HL-60 (cell line): ENCODE measurements around the gene LRRC4C.

Experiments used
- DNase-seq, 2 experiments: peaks; one replicate each; pipeline ENCODE4 v3.0.0-alpha.2; 2010 to 2020; ENCODE audit warnings: low read depth in 1 of 2, low spot score in 1 of 2
- H3K27ac ChIP-seq: fragments of 250-450 bp; sonication (Bioruptor Pico); replicated peaks from 2 replicates; pipeline ENCODE4 v1.5.1; 2020; ENCODE audit warnings: mild to moderate bottlenecking, moderate library complexity
- H3K27me3 ChIP-seq: fragments of 250-450 bp; sonication (Bioruptor Pico); 2 replicates; pipeline ENCODE4 v1.5.1; 2021; ENCODE audit warnings: mild to moderate bottlenecking, moderate library complexity; ENCODE audit not compliant: insufficient read depth, poor library complexity, severe bottlenecking
- H3K4me3 ChIP-seq: replicated peaks from 2 replicates; pipeline ENCODE4 v1.5.1; 2011; ENCODE audit warnings: mild to moderate bottlenecking, control low read depth, low read length; ENCODE audit not compliant: insufficient read depth
- GABPA ChIP-seq: IDR thresholded peaks from 2 replicates; pipeline ENCODE4 v1.6.1; 2012; ENCODE audit warnings: low read depth
- POLR2AphosphoS5 ChIP-seq: IDR thresholded peaks from 2 replicates; pipeline ENCODE4 v1.6.1; 2012; ENCODE audit warnings: low read depth
- SPI1 ChIP-seq: IDR thresholded peaks from 2 replicates; pipeline ENCODE4 v1.6.1; 2012; ENCODE audit warnings: low read depth, mild to moderate bottlenecking, borderline replicate concordance
- TF ChIP-seq, protein P1 (sequence below): IDR thresholded peaks from one replicate; pipeline ENCODE4 v1.5.1; 2011; ENCODE audit warnings: low read length, control low read depth, inconsistent platforms; ENCODE audit not compliant: insufficient read depth
- TF ChIP-seq, protein P2 (sequence below): IDR thresholded peaks from 2 replicates; pipeline ENCODE4 v1.6.1; 2012; ENCODE audit warnings: low read depth; ENCODE audit not compliant: insufficient replicate concordance

LRRC4C gene

DNA sequence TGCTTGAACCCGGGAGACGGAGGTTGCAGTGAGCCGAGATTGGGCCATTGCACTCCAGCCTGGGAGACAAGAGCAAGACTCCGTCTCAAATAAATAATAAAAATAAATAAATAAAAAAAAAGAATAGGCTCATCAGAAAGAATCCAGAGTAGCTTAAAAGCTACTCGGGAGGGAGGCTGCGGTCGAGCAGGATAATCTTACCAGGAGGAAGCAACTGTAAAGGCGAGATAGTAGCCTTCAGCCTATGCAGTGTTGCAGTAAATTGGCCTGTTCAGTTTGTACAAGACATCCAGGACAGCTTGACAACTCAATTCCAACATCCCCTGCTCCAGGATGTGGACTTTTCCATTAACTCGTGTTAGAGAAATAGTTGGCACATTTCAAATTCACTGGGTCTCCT, 1164.7 kb downstream of the LRRC4C start:
- Histone ChIP-seq H3K27me3 (peaks cover 5% of the 10 kb centered on the region), H3K4me3 (no peak overlapping the region), H3K27ac (no peak overlapping the region)
- TF ChIP-seq, protein P1, sequence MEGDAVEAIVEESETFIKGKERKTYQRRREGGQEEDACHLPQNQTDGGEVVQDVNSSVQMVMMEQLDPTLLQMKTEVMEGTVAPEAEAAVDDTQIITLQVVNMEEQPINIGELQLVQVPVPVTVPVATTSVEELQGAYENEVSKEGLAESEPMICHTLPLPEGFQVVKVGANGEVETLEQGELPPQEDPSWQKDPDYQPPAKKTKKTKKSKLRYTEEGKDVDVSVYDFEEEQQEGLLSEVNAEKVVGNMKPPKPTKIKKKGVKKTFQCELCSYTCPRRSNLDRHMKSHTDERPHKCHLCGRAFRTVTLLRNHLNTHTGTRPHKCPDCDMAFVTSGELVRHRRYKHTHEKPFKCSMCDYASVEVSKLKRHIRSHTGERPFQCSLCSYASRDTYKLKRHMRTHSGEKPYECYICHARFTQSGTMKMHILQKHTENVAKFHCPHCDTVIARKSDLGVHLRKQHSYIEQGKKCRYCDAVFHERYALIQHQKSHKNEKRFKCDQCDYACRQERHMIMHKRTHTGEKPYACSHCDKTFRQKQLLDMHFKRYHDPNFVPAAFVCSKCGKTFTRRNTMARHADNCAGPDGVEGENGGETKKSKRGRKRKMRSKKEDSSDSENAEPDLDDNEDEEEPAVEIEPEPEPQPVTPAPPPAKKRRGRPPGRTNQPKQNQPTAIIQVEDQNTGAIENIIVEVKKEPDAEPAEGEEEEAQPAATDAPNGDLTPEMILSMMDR: no peak
- no peak for DNase-seq

DNA sequence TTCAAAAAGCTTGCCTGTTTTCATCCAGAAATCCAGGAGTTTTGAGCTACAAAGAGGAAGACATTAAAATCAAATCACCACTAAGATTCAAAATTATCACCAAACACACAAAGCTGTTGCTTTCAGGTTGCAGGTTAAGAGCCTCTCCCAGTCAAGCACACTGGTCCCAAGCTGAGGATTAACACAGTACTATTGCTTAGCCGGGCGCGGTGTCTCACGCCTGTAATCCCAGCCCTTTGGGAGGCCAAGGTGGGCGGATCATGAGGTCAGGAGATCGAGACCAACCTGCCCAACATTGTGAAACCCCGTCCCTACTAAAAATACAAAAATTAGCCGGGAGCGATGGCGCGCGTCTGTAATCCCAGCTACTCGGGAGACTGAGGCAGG, 1165.1 kb downstream of the LRRC4C start:
- no peak overlapping the region for H3K4me3 ChIP-seq
- no peak for TF ChIP-seq GABPA
- TF ChIP-seq SPI1: no peak
- no peak for TF ChIP-seq POLR2AphosphoS5
- TF ChIP-seq, protein P2, sequence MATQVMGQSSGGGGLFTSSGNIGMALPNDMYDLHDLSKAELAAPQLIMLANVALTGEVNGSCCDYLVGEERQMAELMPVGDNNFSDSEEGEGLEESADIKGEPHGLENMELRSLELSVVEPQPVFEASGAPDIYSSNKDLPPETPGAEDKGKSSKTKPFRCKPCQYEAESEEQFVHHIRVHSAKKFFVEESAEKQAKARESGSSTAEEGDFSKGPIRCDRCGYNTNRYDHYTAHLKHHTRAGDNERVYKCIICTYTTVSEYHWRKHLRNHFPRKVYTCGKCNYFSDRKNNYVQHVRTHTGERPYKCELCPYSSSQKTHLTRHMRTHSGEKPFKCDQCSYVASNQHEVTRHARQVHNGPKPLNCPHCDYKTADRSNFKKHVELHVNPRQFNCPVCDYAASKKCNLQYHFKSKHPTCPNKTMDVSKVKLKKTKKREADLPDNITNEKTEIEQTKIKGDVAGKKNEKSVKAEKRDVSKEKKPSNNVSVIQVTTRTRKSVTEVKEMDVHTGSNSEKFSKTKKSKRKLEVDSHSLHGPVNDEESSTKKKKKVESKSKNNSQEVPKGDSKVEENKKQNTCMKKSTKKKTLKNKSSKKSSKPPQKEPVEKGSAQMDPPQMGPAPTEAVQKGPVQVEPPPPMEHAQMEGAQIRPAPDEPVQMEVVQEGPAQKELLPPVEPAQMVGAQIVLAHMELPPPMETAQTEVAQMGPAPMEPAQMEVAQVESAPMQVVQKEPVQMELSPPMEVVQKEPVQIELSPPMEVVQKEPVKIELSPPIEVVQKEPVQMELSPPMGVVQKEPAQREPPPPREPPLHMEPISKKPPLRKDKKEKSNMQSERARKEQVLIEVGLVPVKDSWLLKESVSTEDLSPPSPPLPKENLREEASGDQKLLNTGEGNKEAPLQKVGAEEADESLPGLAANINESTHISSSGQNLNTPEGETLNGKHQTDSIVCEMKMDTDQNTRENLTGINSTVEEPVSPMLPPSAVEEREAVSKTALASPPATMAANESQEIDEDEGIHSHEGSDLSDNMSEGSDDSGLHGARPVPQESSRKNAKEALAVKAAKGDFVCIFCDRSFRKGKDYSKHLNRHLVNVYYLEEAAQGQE: no peak
- TF ChIP-seq, protein P1: no peak
- peaks cover 5% of the 10 kb centered on the region for H3K27me3 ChIP-seq
- H3K27ac ChIP-seq: no peak overlapping the region
- DNase-seq: no peak

DNA sequence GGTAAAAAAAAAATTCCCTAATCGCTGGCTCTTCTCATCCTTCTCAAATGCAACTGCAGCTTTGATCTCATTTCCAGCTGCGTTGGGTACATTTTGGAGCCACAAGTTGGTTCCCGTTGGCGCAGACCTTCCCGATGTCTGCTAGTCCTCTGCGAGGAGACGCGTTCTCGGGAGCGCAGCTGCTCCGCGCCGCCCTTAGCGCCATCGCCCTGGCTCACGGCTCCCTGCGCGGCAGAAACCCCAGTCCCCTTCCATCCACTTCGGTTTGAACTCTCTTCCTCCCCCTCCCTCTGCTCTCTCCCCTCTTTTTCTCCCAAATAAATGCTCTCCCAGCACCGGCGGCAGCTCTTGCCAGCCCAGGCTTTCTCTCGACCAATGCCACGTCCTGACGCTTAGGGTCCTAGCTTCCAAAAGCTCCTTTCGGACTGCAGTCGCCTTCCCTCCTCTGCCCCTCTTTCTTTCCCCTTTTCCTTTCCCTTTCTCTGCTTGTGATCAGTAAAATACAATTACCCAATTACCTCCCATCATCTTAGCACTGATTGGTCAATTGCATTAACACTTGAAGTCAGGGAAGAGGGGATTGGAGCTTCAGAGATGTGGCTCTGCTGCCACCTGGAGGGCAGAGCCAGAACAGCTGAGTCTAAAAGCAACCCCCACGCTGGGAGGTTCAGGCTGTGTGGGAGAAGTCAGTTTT, 1165.7 kb downstream of the LRRC4C start:
- Histone ChIP-seq H3K27me3 (peaks cover 5% of the 10 kb centered on the region), H3K4me3 (no peak overlapping the region), H3K27ac (no peak overlapping the region)
- TF ChIP-seq, protein P2: no peak
- TF ChIP-seq GABPA (no peak), SPI1 (no peak), POLR2AphosphoS5 (no peak)
- TF ChIP-seq, protein P1: peak; percentile 65
- DNase-seq: peak; percentile 28 to 34
